Activated CD8-positive, alpha-beta memory T cell treated with anti-CD3 and anti-CD28 coated beads, Interleukin-2, amount 50 U/mL, for 4 hours (primary cell): ENCODE results near the gene IL4R.
"Not testable (repeated sequence)": the region's sequence is repeated elsewhere in the genome, so short reads cannot be mapped to it uniquely, and the experiment has no call there.

Experiments
- DNase-seq: peaks from one replicate; pipeline ENCODE4 v3.0.0-alpha.2; 2020

The IL4R gene

DNA sequence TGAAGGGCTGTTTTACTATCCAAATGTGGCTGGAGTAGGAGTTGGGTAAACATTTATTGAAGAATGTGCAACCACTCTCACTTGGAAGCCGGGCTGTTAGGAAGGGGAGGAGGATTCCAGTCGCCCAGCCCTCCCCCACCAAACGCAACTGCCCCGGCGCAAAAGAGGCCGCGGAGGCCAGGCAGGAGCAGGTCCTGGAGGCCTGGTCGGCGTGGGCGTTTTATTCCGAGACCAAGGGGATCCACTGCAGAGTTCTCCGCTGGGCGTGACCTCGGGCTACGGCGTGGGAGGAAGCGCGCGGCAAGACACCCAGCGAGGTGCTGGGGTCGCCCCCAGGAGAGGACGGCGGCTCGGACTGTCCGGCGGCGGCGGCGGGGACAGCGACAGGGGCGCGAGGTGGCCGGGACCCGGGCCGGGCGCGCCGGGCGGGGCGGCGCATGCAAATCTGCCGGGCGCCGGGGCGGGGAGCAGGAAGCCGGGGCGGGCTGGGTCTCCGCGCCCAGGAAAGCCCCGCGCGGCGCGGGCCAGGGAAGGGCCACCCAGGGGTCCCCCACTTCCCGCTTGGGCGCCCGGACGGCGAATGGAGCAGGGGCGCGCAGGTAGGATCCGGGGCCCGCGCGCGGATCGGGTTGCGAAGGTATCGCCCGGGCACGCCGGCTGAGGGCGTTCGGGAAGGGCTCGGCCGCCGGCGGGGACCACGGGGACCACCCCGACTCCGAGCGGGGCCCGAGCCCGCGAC is at the start of gene IL4R:
Gene IL4R, plus strand, starts transcription at position 553 of the 739 bp plus-strand sequence. CDS start 26,230 bp downstream, outside the sequence.
- peak; percentile 68 for DNase-seq

DNA sequence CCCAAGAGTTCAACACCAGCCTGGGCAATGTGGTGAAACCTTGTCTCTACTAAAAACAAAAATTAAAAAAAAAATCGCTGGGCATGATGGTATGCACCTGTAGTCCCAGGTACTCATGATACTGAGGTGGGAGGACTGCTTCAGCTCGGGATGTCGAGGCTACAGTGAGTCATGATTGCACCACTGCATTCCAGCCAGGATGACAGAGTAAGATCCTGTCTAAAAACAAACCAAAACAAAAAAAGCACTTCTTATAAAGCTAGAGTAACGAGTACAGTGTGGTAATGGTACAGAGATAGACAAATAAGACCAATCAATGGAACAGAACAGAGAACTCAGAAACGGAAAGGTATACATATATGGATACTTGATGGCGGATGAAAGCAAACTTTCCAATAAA is 49.6 kb upstream of the IL4R start:
- no peak for DNase-seq

DNA sequence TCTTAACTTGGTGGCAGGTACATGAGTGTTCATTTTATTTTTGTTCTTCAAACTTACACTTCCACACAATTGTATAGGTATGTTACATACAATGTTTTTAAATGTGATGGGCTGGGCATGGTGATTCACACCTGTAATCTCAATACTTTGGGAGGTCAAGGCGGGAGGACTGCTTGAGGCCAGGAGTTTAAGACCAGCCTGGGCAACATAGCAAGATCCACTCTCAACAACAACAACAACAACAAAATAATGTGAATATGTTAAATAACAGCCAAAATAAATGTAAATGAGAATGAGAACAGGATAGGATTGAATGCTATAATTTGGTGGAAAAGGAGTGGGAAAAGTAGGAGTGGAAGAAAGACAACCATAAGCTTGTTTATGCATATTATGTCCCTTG is 47.8 kb upstream of the IL4R start:
- no peak for DNase-seq

DNA sequence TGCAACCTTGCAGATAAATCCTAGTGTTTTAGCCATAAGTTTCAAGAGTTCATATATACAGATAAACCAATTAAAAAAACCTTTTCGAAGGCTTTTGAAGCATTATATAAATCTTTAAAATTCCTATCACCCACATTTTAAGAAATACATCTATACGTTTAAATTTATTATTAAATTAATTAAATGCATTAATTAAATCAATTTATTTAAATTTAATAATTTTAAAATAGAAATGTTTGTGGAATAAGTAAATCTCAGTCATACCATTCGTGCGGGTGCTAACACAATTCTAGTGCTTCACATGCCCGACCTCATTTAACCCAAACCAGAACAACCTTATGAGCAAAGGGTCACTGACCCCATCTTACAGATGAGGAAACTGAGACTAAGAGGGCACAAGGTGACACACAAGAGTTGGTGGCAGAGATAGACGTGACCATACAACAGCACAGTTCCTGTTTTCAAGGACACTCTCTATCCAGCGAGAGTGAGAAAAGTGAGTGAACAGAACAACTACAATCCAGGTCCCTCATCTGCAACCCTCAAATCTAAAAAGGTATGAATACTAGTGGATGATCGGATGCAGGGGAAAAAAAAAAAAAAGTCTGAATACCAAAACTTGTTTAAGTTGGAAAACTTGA is 46.6 kb upstream of the IL4R start:
- DNase-seq, result no peak

DNA sequence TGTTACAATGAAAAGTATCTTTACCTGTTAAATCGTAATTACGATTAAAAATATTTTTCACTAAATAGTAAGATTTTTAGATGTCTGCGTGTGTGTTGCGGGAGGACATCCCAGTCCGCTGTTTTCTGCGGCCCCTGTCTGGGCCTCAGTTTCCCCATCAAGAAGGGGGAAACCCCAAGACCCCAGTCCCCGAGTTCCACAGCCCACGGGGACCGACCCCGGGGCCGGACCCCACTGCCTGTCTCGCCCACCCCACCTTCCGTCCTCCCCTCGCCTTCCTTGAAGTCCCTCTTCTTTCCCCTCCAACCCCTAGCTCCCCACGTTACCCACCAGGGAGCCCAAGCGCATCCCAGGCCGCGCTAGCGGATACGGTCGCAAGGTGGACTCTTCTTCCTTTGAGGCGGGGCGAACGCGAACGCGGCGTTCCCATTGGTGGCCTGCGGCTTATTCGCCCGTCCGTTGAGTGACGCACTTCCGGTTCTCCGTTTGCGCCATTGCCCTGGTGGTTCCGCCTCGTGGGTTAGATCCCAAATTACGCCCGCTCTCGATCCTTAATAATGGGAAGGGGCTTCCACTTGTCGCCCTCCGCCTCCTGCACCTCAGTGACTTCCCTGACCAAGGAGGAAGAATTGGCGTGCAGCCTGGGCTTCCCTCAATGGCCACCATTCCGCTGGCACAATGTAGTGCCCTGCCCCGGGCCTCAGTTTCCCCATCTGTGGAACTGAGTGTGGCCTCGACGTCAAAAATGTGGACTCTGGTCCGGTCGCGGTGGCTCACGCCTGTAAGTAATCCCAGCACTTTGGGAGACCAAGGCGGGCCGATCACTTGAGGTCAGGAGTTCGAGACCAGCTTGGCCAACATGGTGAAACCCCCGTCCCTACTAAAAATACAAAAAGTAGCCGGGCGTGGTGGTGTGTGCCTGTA is 45.1 kb upstream of the IL4R start, which contains the start of gene NSMCE1:
Gene NSMCE1, minus strand, starts transcription at position 397 of the 924 bp plus-strand sequence. CDS start 11,202 bp downstream, outside the sequence.
- DNase-seq, result peak; percentile 97

DNA sequence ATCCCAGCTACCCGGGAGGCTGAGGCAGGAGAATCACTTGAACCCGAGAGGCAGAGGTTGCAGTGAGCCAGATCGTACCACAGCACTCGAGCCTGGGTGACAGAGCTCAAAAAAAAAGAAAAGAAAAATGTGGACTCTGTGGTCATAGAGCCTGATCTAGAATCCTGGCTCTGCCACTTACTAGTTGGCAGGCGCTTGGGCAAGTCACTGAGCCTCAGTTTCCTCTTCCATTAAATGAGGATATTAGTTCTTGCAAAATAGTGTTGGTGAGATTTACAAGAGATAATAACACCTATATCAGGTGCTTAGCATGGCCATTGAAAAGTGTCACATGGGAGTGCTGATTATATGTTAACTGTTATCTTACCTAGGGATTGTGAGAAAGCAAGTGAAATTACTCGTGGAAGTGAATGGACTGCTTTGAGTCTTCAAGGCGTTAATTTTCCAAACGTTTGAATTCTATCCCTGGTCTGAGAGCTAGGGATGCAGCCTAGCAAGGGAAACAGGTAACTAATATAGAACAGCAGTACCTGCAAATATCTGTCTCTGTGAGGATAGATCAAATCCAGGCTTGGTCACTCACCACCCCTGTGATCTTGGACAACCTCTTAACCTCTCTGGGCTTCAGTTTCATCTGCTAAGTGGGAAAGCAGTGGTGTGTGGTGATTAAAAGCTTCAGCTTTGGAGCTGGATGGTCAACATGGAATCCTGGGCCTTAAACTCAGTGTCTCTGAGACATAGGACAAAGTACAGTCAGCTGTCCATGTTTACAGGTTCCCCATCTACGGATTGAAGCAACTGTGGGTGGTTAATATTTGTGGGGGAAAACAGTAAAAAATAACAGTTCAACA is 44.2 kb upstream of the IL4R start:
- no peak for DNase-seq

DNA sequence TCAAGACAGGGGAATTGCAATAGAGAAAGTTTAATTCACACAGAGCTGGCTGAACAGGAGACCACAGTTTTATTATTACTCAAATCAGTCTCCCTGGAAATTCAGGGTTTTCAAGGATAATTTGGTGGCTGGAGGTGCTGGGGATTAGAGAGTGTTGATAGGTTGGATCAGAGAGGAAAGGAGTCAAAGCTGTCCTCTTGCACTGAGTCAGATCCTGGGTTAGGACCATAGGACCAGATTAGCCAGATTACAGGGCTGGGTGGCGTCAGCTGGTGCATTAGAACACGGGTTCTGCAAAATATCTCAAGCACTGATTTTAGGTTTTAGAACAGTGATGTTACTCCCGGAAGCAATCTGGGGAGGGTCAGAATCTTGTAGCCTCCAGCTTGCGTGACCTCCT is 43.4 kb upstream of the IL4R start:
- no peak for DNase-seq

DNA sequence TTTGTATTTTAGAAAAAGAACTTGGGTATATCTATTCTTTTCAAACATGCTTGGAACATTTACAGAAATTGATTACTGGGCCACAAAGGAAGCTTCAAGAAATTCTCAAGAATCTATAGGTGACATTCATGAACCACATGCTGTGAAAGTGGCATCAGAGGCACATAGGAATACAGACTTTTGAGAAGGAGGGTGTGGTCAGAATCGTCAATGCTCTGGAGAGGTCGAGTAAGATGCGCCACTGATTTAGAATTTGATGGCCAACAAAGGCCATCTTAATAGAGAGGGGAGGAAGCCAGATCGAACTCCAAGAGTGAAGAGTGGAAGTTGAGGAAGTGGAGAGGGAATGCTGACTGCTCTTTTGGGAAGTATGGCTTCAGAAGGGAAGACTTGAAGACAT is 41.7 kb upstream of the IL4R start:
- DNase-seq, result no peak

DNA sequence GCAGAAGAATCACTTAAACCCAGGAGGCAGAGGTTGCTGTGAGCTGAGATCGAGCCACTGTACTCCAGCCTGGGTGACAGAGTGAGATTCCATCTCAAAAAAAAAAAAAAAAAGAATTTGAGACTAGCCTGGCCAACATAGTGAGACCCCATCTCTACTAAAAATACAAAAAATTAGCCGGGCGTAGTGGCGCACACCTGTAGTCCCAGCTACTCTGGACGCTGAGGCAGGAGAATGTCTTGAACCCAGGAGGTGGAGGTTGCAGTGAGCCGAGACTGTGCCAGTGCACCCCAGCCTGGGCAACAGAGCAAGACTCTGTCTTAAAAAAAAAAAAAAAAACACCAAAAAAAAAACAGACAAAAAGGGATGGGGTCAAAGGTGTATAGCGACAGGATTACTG is 41.1 kb upstream of the IL4R start:
- DNase-seq, result not testable (repeated sequence)

DNA sequence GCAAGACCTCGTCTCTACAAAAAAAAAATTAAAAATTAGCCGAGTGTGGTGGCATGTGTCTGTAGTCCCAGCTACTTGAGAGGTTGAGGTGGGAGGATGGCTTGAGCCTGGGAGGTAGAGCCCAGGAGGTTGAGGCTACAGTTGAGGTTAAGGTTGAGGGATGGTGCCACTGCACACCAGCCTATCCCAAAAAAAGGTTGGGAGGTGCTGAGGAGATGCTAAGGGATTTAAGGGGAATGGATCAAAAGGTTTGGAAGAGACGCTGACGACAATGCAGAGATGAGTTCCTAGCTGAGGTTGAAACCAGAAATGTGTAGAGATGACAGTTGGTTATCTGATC is 40.5 kb upstream of the IL4R start:
- DNase-seq, result no peak

DNA sequence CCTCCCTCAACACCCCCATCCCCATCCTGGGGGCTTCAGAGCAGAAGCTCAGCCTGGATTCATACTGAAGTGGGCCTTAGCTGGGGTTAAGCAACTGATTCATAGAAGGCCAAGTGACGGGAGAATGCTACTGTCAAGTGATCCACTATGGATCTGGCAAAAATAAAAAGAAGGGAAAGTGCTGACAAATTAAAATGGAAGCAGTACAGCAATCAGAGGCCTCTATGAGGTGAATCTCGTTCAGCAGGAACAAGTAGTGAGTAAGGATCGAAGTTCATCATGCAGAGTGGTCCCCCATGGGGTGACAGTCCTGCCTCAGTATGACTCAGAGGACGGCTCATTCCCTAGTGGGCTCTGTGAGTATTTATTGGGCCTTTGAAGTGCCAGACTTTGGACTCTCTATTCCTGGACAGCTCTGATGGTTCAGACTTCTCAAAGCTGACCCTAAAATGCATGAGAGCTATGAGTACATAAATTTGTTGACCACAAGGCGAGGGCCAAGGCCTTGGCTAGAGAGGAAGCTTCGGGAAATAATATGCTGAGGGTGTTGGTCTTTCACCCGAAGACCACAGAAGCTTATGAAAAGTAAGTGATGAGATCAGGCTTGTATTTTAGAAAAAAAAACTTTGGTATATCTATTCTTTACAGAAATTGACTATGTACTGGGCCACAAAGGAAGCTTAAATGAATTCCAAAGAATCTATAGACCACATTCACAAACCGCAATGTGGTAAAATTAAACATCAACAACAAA is 39.9 kb upstream of the IL4R start:
- DNase-seq, result no peak

DNA sequence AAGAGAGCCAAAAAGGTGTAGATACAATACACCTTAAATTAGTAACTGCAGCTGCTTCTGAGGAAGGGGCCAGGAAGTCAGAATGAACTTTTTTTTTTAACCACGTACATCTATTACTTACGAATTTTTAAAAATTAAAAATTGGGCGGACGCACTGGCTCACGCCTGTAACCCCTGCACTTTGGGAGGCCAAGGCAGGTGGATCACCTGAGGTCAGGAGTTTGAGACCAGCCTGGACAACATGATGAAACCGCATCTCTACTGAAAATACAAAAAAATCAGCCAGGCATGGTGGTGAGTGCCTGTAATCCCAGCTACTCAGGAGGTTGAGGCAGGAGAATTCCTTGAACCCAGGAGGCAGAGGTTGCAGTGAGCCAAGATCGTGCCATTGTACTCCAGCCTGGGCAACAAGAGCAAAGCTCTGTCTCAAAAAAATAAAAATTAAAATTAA is 39.3 kb upstream of the IL4R start:
- not testable (repeated sequence) for DNase-seq

DNA sequence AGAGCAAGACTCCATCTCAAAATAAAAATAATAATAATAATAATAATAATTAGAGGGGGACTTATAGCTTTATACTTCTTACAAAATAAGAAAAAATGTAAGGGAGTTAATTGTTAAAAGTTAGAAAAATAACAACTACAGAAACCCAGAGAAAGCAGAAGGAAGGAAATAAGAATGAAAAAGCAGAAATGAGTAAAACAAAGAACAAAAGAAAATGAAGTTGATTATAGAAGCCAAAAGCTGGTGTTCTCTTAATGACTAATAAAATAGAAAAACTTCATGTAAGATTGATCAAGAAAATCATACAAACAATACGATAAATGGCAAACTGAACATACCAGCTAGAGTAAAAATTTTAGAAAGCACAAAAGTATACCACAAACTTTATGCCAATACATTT is 38.4 kb upstream of the IL4R start:
- no peak for DNase-seq

DNA sequence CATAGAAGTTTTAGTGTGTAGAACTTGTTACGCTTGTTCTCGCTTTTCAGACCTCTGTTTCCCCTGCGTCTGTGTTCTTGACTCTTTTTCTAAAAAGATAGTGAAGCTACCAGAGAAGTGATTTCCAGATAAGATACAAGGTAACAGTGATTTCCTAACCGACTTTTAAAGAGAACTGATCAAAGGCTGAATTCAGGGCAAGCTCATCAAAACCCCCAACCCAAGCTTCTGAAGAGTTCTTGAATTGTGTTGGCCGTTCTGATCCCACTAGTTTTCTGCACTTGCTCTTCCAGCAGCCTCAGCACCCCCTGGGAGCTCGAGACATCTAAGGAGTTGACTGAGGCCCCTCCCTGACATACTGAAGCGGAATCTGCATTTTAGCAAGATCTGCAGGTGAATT is 32.5 kb upstream of the IL4R start:
- no peak for DNase-seq

DNA sequence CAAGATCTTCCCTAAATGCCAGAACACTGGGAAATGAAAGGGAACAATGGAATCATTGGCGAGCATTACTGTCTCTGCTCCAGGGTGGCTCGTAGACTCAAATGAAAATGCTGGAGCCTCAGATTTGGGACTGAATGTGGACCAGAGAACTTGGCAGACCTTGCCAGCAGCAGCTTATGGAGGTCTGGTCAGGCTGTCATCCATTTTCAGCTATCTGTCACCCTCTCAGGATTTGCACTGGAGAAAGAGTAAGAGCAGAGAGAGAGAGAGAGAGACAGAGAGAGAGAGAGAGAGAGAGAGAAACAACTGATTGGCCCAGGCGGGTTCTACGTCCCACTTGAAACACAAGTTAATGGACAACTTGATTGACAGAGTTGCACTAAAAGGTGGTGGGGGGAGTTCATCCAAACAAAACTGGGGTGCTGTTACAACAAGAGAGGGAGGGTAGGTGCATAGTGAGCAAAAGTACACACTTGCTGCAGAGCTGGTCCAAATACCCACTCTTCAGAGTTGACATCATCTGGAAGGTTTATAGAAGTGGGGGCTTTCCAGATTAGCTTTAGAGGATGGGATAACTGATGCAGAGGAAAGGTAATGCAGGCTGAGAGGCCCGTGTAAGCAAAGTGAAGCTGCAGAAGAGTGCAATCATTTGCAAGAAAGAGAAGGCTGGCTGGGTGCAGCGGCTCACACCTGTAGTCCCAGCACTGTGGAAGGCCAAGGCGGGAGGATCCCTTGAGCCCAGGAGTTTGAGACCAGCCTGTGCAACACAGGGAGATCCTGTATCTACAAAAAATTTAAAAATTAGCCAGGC is 28.7 kb upstream of the IL4R start:
- DNase-seq, result no peak

DNA sequence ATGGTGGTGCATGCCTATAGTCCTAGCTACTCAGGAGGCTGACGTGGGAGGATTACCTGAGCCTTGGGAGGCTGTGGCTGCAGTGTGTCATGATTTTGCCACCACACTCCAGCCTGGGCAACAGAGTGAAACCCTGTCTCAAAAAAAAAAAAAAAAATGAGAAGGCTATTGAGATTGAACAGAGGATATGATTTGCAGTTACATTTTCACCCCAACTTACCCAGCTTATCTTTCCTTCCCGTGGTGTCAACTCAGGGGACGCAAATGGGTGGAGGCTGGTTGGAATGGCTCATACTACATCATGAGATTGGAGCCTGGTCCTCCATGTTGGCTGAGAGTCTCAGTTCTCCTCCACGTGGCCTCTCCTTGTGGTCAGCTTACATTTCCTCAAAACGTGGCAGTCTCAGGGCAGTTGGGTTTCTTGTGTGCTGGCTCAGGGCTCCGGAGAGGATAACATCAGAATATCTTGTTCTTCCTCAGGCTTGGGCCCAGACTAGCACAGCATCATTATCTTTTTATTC is 28.0 kb upstream of the IL4R start:
- DNase-seq, result no peak

DNA sequence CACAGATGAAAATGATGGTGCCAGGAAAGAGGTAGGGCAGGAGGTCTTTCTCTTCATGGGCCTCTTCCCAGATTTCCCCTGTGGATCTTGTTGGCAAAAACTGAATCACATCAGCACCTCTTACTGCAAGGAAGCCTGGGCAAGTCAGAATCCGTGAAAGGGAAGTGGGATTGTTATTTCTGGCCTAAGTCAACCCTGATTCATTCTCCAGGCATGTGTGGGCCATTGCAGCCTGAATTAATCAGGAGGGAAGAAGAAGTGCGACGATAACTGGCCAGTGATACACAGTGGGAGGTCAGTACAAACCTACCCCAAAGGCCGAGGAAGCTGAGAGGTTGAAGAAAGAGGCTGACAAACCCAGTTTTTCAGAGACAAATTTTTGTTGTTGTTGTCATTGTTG is 27.3 kb upstream of the IL4R start:
- no peak for DNase-seq

DNA sequence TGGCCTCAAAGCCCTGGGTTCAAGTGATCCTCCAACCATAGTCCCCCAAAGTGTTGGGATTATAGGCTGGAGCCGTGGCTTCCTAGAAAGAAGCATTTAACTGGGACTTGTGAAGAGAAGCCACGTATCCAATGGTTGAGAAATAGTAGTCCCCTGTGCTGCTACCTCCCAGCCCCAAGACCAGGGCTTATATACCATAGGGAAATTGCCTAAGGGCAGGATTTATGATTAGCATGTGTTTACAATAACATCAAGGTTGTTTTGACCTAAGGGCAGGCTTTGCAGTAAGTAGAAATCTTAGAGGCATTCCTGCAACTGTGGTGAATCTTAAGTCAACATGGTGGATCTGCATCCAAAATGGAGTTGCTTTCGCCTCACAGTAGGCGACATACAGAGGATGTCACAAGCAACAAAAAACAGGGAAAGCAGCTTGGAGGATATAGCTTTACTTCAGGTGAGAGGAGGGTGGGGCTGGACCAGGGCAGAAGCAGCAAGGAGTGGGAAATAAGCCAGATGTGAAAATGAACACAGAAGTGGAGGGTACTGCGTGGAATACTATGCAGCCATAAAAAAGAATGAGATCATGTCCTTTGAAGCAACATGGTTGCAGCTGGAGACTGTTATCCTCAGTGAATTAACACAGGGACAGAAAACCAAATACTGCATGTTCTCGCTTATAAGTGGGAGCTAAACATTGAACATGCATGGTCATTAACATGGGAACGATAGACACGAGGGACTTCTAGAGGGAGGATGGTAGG is 26.5 kb upstream of the IL4R start:
- DNase-seq, result no peak

DNA sequence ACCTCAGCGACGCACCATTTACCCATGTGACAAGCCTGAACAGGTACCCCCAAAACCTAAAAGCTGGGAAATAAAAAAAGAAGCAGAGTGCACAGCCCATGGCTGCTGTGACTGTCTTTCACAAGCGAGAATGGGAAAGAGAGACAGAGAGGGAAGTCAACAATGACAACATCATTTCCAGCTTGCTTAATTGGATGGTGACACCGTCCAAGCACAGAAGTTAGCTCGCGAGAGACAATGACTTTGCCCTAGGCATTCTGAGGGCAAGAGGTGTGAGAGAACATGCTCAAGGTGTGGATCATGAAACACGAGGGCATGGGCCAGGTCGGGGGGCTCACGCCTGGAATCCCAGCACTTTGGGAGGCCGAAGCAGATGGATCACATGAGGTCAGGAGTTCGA is 25.9 kb upstream of the IL4R start:
- no peak for DNase-seq

DNA sequence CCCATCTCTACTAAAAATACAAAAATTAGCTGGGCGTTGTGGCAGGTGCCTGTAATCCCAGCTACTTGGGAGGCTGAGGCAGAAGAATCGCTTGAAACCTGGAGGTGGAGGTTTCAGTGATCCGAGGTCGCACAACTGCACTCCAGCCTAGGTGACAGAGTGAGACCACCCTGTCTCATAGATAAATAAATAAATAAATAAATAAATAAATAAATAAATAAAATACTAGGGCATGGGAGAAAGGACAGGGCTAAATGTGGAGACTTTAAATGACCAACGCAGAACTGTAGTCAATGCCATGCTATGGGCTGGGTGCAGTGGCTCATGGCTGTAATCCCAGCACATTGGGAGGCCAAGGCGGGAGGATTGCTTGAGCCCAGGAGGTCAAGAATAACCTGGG is 25.5 kb upstream of the IL4R start:
- not testable (repeated sequence) for DNase-seq
